Naive thymus-derived CD4-positive, alpha-beta T cell (primary cell): ENCODE data around the gene SLC16A12. TPM values are rescaled to one million over a fixed set of nuclear protein-coding genes. Genes with fewer than 3 reads are reported as not detected.

Experiments used
- ATAC-seq: fragments of 150-1000 bp; cut with Tn5 transposase; 2 replicates; pipeline ENCODE4 v1.10.0; 2021; ENCODE audit warnings: mild to moderate bottlenecking, moderate library complexity
- CTCF ChIA-PET: fragments of 350-600 bp; sonication (Branson Sonifier 250); formaldehyde crosslinking; loops from one replicate; lab custom pipeline; 2021; ENCODE audit warnings: antibody characterized with exemption; lab: Charles Lee
- POLR2A ChIA-PET: fragments of 350-600 bp; sonication (Branson Sonifier 250); formaldehyde crosslinking; loops from one replicate; lab custom pipeline; 2021; ENCODE audit warnings: antibody characterized with exemption, inconsistent platforms; lab: Charles Lee
- DNase-seq, 9 donors: peaks; one replicate each; pipeline versions ENCODE4 v3.0.0 to v3.0.0-alpha.2; 2020 to 2022; ENCODE audit warnings: mixed read lengths in 1 of 9
- H3K27ac ChIP-seq: one replicate; pipeline ENCODE4 v1.7.0; 2013; ENCODE audit warnings: mild to moderate bottlenecking, low read depth, low read length, moderate library complexity
- H3K27me3 ChIP-seq, 2 donors: one replicate each; pipeline ENCODE4 v1.7.0; 2013; ENCODE audit warnings: low read length in 2 of 2, mild to moderate bottlenecking in 2 of 2, moderate library complexity in 2 of 2; ENCODE audit not compliant: control insufficient read depth in 2 of 2, insufficient read depth in 2 of 2
- H3K36me3 ChIP-seq, 3 experiments: 1 replicate in 2 of 3; 2 replicates in 1 of 3; pipeline ENCODE4 v1.7.0; 2013; ENCODE audit warnings: low read length in 3 of 3, mild to moderate bottlenecking in 3 of 3, moderate library complexity in 1 of 3; ENCODE audit not compliant: insufficient read depth in 3 of 3, control insufficient read depth in 2 of 3
- H3K4me1 ChIP-seq, 2 donors: one replicate each; pipeline ENCODE4 v1.7.0; 2013; ENCODE audit warnings: low read length in 2 of 2, mild to moderate bottlenecking in 2 of 2, moderate library complexity in 1 of 2; ENCODE audit not compliant: control insufficient read depth in 2 of 2, insufficient read depth in 2 of 2
- H3K4me3 ChIP-seq: 2 replicates; pipeline ENCODE4 v1.7.0; 2013; ENCODE audit warnings: mild to moderate bottlenecking, low read length
- H3K9me3 ChIP-seq, 3 experiments: 1 replicate in 2 of 3; 2 replicates in 1 of 3; pipeline ENCODE4 v1.7.0; 2013; ENCODE audit warnings: low read length in 3 of 3; ENCODE audit not compliant: control insufficient read depth in 2 of 3
- H3K27ac Mint-ChIP-seq, 9 donors: one replicate each; pipeline ENCODE4 v1.8.0; 2020 to 2022; ENCODE audit warnings: mixed read lengths in 9 of 9, mild to moderate bottlenecking in 8 of 9, moderate library complexity in 5 of 9, inconsistent platforms in 2 of 9
- H3K27me3 Mint-ChIP-seq, 5 donors: one replicate each; pipeline ENCODE4 v1.8.0; 2021 to 2022; ENCODE audit warnings: mixed read lengths in 5 of 5, mild to moderate bottlenecking in 1 of 5
- H3K36me3 Mint-ChIP-seq, 5 donors: one replicate each; pipeline ENCODE4 v1.8.0; 2020 to 2022; ENCODE audit warnings: mixed read lengths in 5 of 5, mild to moderate bottlenecking in 3 of 5, inconsistent platforms in 1 of 5
- H3K4me1 Mint-ChIP-seq, 7 donors: one replicate each; pipeline ENCODE4 v1.8.0; 2020 to 2022; ENCODE audit warnings: mixed read lengths in 7 of 7, mild to moderate bottlenecking in 3 of 7, inconsistent platforms in 1 of 7
- H3K4me3 Mint-ChIP-seq, 10 donors: one replicate each; pipeline ENCODE4 v1.8.0; 2020 to 2022; ENCODE audit warnings: mild to moderate bottlenecking in 10 of 10, mixed read lengths in 10 of 10, moderate library complexity in 6 of 10, inconsistent platforms in 2 of 10
- H3K9me3 Mint-ChIP-seq, 11 donors: one replicate each; pipeline ENCODE4 v1.8.0; 2020 to 2022; ENCODE audit warnings: mixed read lengths in 11 of 11, mild to moderate bottlenecking in 4 of 11, inconsistent platforms in 1 of 11, moderate library complexity in 1 of 11
- intact Hi-C, 2 donors: fragments of 100-400 bp; cut with micrococcal nuclease; formaldehyde crosslinking; loops; one replicate each; pipeline ENCODE4 v1.15.1; 2023
- polyA plus RNA-seq, 2 donors: library from polyadenylated mRNA; unstranded; fragments of 300-500 nt; fragmentation: Illumina TruSeq; gene quantifications; one replicate each; pipeline ENCODE4 v1.2.3, GENCODE V29; 2021
- total RNA-seq, 6 experiments: library from RNA in 5 of 6; stranded (reverse) in 5 of 6; gene quantifications; 1 replicate in 5 of 6; 2 replicates in 1 of 6; pipeline ENCODE4 v1.2.3 and lab custom pipeline; 2021 to 2026

Gene SLC16A12
- total and polyA plus RNA-seq, 7 experiments from 2014 or later, result not detected

GRCh38 chr10:89491932-89492331 is 43.5 kb downstream of the SLC16A12 start:
- Mint-ChIP-seq H3K9me3 (no peaks in the 10 kb centered on the region), H3K4me3 (no peak overlapping the region), H3K27ac (no peak overlapping the region), H3K27me3 (peaks cover 7 to 37% (median 17%) of the 10 kb centered on the region in 5 donors), H3K36me3 (peaks cover 0 to 4% (median 0%) of the 10 kb centered on the region in 5 donors), H3K4me1 (no peaks in the 10 kb centered on the region)
- DNase-seq, result no peak
- H3K4me1 ChIP-seq, result no peaks in the 10 kb centered on the region
- ATAC-seq, result no peak
- ChIA-PET POLR2A (no interaction called here), CTCF (interaction anchor here (0.6 kb wide), 1 partner anchor 248 kb away, joined by 3 read pairs; no protein-coding TSS in a partner anchor)
- no peaks in the 10 kb centered on the region for H3K27me3 ChIP-seq
- H3K4me3 ChIP-seq, result no peak overlapping the region
- intact Hi-C loops, result no loop called here
- no peaks in the 10 kb centered on the region for H3K9me3 ChIP-seq
- no peaks in the 10 kb centered on the region for H3K36me3 ChIP-seq
- no peak overlapping the region for H3K27ac ChIP-seq

GRCh38 chr10:89490596-89491335 is 44.6 kb downstream of the SLC16A12 start:
- Mint-ChIP-seq H3K9me3 (no peaks in the 10 kb centered on the region), H3K4me3 (no peak overlapping the region), H3K27ac (no peak overlapping the region), H3K4me1 (no peaks in the 10 kb centered on the region), H3K36me3 (peaks cover 0 to 4% (median 0%) of the 10 kb centered on the region in 5 donors), H3K27me3 (peaks cover 12 to 44% (median 17%) of the 10 kb centered on the region in 5 donors)
- Histone ChIP-seq H3K27me3 (no peaks in the 10 kb centered on the region), H3K36me3 (no peaks in the 10 kb centered on the region), H3K27ac (no peak overlapping the region), H3K9me3 (no peaks in the 10 kb centered on the region), H3K4me1 (no peaks in the 10 kb centered on the region), H3K4me3 (no peak overlapping the region)
- ChIA-PET CTCF (no interaction called here), POLR2A (no interaction called here)
- DNase-seq (no peak), ATAC-seq (no peak)
- intact Hi-C loops, result no loop called here

GRCh38 chr10:89482256-89482655 is 53.1 kb downstream of the SLC16A12 start:
- Mint-ChIP-seq H3K27me3 (peaks cover 4 to 40% (median 34%) of the 10 kb centered on the region in 5 donors), H3K36me3 (no peaks in the 10 kb centered on the region), H3K27ac (no peak overlapping the region), H3K9me3 (peaks cover 0 to 2% (median 0%) of the 10 kb centered on the region in 11 donors), H3K4me1 (peaks cover 0 to 4% (median 0%) of the 10 kb centered on the region in 7 donors), H3K4me3 (no peak overlapping the region)
- H3K27me3 ChIP-seq, result no peaks in the 10 kb centered on the region
- H3K27ac ChIP-seq, result no peak overlapping the region
- H3K9me3 ChIP-seq, result no peaks in the 10 kb centered on the region
- no peak for DNase-seq
- H3K4me1 ChIP-seq, result no peaks in the 10 kb centered on the region
- ATAC-seq, result no peak
- intact Hi-C loops, result no loop called here
- no peaks in the 10 kb centered on the region for H3K36me3 ChIP-seq
- no peak overlapping the region for H3K4me3 ChIP-seq
- CTCF ChIA-PET, result no interaction called here
- POLR2A ChIA-PET, result no interaction called here

- Mint-ChIP-seq H3K27me3 (peaks cover 4 to 37% (median 28%) of the 10 kb centered on the region in 5 donors), H3K9me3 (peaks cover 0 to 2% (median 0%) of the 10 kb centered on the region in 11 donors), H3K4me1 (peaks cover 0 to 4% (median 0%) of the 10 kb centered on the region in 7 donors), H3K36me3 (no peaks in the 10 kb centered on the region), H3K4me3 (no peak overlapping the region), H3K27ac (no peak overlapping the region)
- ChIA-PET CTCF (no interaction called here), POLR2A (no interaction called here)
- intact Hi-C loops, result no loop called here
- Histone ChIP-seq H3K4me3 (no peak overlapping the region), H3K4me1 (no peaks in the 10 kb centered on the region), H3K9me3 (no peaks in the 10 kb centered on the region), H3K27ac (no peak overlapping the region), H3K36me3 (no peaks in the 10 kb centered on the region), H3K27me3 (no peaks in the 10 kb centered on the region)
- ATAC-seq (no peak), DNase-seq (no peak)
These were observed 53.7 kb downstream of the SLC16A12 start for GRCh38 chr10:89481662-89482061.

- no peaks in the 10 kb centered on the region for H3K36me3 ChIP-seq
- Mint-ChIP-seq H3K4me1 (peaks cover 0 to 4% (median 0%) of the 10 kb centered on the region in 7 donors), H3K9me3 (peaks cover 0 to 2% (median 0%) of the 10 kb centered on the region in 11 donors), H3K4me3 (no peak overlapping the region), H3K27ac (no peak overlapping the region), H3K36me3 (no peaks in the 10 kb centered on the region), H3K27me3 (peaks cover 0 to 34% (median 19%) of the 10 kb centered on the region in 5 donors)
- H3K27ac ChIP-seq, result no peak overlapping the region
- ATAC-seq (no peak), DNase-seq (no peak)
- H3K4me3 ChIP-seq, result no peak overlapping the region
- ChIA-PET CTCF (no interaction called here), POLR2A (no interaction called here)
- H3K27me3 ChIP-seq, result no peaks in the 10 kb centered on the region
- no peaks in the 10 kb centered on the region for H3K4me1 ChIP-seq
- intact Hi-C loops, result no loop called here
- H3K9me3 ChIP-seq, result no peaks in the 10 kb centered on the region
These were observed 55.5 kb downstream of the SLC16A12 start for GRCh38 chr10:89479771-89480446.

GRCh38 chr10:89478739-89479654 is 56.4 kb downstream of the SLC16A12 start:
- Mint-ChIP-seq H3K27me3 (peaks cover 0 to 34% (median 24%) of the 10 kb centered on the region in 5 donors), H3K4me1 (peaks cover 0 to 4% (median 0%) of the 10 kb centered on the region in 7 donors), H3K27ac (no peak overlapping the region), H3K36me3 (no peaks in the 10 kb centered on the region), H3K9me3 (peaks cover 0 to 2% (median 0%) of the 10 kb centered on the region in 11 donors), H3K4me3 (no peak overlapping the region)
- H3K4me1 ChIP-seq, result no peaks in the 10 kb centered on the region
- H3K4me3 ChIP-seq, result no peak overlapping the region
- H3K27ac ChIP-seq, result no peak overlapping the region
- intact Hi-C loops, result no loop called here
- no peaks in the 10 kb centered on the region for H3K27me3 ChIP-seq
- ChIA-PET CTCF (no interaction called here), POLR2A (no interaction called here)
- no peak for DNase-seq
- H3K9me3 ChIP-seq, result no peaks in the 10 kb centered on the region
- H3K36me3 ChIP-seq, result no peaks in the 10 kb centered on the region
- no peak for ATAC-seq
